Measurements from ENCODE around the gene OTOG. TPM values are rescaled to one million over a fixed set of nuclear protein-coding genes. Genes with fewer than 3 reads are reported as not detected.

OTOG gene
- total and polyA plus RNA-seq, 2 donors (not counting 3 experiments of a cell fraction or from before 2014, with no cell fraction given): not detected

GRCh38 chr11:17686231-17686980 lies 139.3 kb downstream of the OTOG start:
- H4K20me1 ChIP-seq (replicated peaks; ENCODE audit: control insufficient read depth, extremely low read depth, insufficient read depth, low read length): no peaks in the 10 kb centered on the region
- intact Hi-C loops (cut with micrococcal nuclease): no loop called here
- H3K79me2 ChIP-seq (ENCODE audit: control insufficient read depth, insufficient read depth, low read length): no peaks in the 10 kb centered on the region
- H3K27me3 ChIP-seq (ENCODE audit: control insufficient read depth in 2 of 2, insufficient read depth in 2 of 2, low read length in 2 of 2): peaks cover 4 to 10% of the 10 kb centered on the region in 2 experiments
- H3K36me3 ChIP-seq (ENCODE audit: control insufficient read depth in 2 of 2, extremely low read depth in 1 of 2, insufficient read depth in 2 of 2, low read length in 2 of 2): no peaks in the 10 kb centered on the region
- DNase-seq (ENCODE audit: low read depth, low spot score): no peak
- ChIA-PET CTCF (no interaction called here), POLR2A (no interaction called here)
- dilution Hi-C loops (cut with MboI; ENCODE audit: extremely low pct_ligation_motif_present, low sequenced_read_pairs): no loop called here
- no peaks in the 10 kb centered on the region for H3K9me3 ChIP-seq (replicated peaks; ENCODE audit: control insufficient read depth, insufficient read depth, low read length)
- no peak overlapping the region for H3K9ac ChIP-seq (replicated peaks; ENCODE audit: extremely low read depth, insufficient read depth, low read length)
- no peaks in the 10 kb centered on the region for H3K4me1 ChIP-seq (ENCODE audit: control insufficient read depth, extremely low read depth, insufficient read depth, low read length)
- H3K4me3 ChIP-seq (replicated peaks in 1 of 3; ENCODE audit: insufficient read depth in 1 of 3, low read depth in 1 of 3, low read length in 3 of 3): no peak overlapping the region
- H3K4me2 ChIP-seq (ENCODE audit: insufficient read depth, low read length): no peak overlapping the region
- H2AFZ ChIP-seq (ENCODE audit: low read depth, low read length): no peak overlapping the region
- no TSS peak for BruUV-seq (replicated peaks)
- no peak for FAIRE-seq
- H3K9me1 ChIP-seq (replicated peaks; ENCODE audit: control insufficient read depth, extremely low read depth, insufficient read depth, low read length): no peaks in the 10 kb centered on the region
- H3K27ac ChIP-seq (ENCODE audit: insufficient read depth, low read depth, low read length): no peak overlapping the region
- TF ChIP-seq EZH2 (IDR thresholded peaks at IDR 0.05; ENCODE audit: borderline replicate concordance, low read depth, low read length, severe bottlenecking): no peak
- no peak for TF ChIP-seq POLR2A (IDR thresholded peaks at IDR 0.05; ENCODE audit: low read depth, low read length)
- no peak for TF ChIP-seq MAX (IDR thresholded peaks at IDR 0.05; ENCODE audit: insufficient read depth, insufficient read length)
- no peak for TF ChIP-seq MYC (IDR thresholded peaks at IDR 0.05; ENCODE audit: low read depth, low read length)
- TF ChIP-seq FOS (IDR thresholded peaks at IDR 0.05; ENCODE audit: borderline replicate concordance, insufficient read depth, low read length): no peak
- TF ChIP-seq POLR2AphosphoS5 (IDR thresholded peaks at IDR 0.05; ENCODE audit: insufficient read depth, low read depth, low read length): no peak
- no peak for TF ChIP-seq JUN (IDR thresholded peaks at IDR 0.05; ENCODE audit: borderline replicate concordance, insufficient read depth, insufficient read length, low read depth)
- no peak for TF ChIP-seq GATA2 (IDR thresholded peaks at IDR 0.05; ENCODE audit: insufficient read depth, insufficient read length, low read depth, low read length)
- no peak for TF ChIP-seq CTCF (IDR thresholded peaks at IDR 0.05; ENCODE audit: extremely low read depth in 1 of 2, insufficient read depth in 1 of 2, low read depth in 1 of 2, low read length in 2 of 2)

All from endothelial cell of umbilical vein (primary cell).